Measurements from ENCODE around the gene ZNF331. TPM values are rescaled to one million over a fixed set of nuclear protein-coding genes. Genes with fewer than 3 reads are reported as not detected.

Gene ZNF331
- total RNA-seq, 4 donors from 2014 or later, result 4.8 to 12.6 (median 7.0) TPM

DNA sequence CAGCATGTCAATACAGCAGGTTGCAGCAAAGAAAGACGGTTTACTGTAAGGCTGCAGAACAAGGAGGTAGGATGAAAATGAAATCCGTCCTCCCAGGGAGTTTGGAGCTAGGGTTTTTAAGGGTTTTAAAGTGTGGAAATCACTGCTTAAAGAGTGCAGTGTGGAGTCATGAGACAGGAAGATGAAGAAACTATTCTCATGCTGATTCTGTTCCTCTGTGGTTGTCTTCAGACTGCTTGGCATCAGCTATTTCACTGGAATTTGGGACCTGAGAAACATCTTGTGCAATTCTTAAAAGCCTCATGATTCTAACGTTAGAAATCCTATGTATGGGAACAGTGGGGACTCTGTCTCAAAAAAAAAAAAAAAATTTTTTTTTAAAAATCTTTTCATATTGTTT lies 11.4 kb downstream of the ZNF331 start:
- intact Hi-C loops (cut with DNase I; ENCODE audit: low total_unique reads) (no loop called here), in situ Hi-C loops (cut with MboI; ENCODE audit: low sequenced_read_pairs in 4 of 4) (no loop called here)
- TF ChIP-seq, protein P1, sequence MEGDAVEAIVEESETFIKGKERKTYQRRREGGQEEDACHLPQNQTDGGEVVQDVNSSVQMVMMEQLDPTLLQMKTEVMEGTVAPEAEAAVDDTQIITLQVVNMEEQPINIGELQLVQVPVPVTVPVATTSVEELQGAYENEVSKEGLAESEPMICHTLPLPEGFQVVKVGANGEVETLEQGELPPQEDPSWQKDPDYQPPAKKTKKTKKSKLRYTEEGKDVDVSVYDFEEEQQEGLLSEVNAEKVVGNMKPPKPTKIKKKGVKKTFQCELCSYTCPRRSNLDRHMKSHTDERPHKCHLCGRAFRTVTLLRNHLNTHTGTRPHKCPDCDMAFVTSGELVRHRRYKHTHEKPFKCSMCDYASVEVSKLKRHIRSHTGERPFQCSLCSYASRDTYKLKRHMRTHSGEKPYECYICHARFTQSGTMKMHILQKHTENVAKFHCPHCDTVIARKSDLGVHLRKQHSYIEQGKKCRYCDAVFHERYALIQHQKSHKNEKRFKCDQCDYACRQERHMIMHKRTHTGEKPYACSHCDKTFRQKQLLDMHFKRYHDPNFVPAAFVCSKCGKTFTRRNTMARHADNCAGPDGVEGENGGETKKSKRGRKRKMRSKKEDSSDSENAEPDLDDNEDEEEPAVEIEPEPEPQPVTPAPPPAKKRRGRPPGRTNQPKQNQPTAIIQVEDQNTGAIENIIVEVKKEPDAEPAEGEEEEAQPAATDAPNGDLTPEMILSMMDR (IDR thresholded peaks at IDR 0.05 in 4 of 5, conservative IDR thresholded peaks at IDR 0.05 in 1 of 5), result no peak
- TF ChIP-seq POLR2A (IDR thresholded peaks at IDR 0.05), result peak in 1 of 2 donors; percentile 13
- no peak for DNase-seq
- Histone ChIP-seq H3K36me3 (no peaks in the 10 kb centered on the region), H3K27ac (peak overlapping the region; percentile 44 to 58 (median 54)), H3K4me1 (peaks cover 3 to 7% of the 10 kb centered on the region in 2 donors), H3K9me3 (no peaks in the 10 kb centered on the region), H3K4me3 (no peak overlapping the region), H3K27me3 (no peaks in the 10 kb centered on the region)
- ATAC-seq, result peak; percentile 62 to 83

DNA sequence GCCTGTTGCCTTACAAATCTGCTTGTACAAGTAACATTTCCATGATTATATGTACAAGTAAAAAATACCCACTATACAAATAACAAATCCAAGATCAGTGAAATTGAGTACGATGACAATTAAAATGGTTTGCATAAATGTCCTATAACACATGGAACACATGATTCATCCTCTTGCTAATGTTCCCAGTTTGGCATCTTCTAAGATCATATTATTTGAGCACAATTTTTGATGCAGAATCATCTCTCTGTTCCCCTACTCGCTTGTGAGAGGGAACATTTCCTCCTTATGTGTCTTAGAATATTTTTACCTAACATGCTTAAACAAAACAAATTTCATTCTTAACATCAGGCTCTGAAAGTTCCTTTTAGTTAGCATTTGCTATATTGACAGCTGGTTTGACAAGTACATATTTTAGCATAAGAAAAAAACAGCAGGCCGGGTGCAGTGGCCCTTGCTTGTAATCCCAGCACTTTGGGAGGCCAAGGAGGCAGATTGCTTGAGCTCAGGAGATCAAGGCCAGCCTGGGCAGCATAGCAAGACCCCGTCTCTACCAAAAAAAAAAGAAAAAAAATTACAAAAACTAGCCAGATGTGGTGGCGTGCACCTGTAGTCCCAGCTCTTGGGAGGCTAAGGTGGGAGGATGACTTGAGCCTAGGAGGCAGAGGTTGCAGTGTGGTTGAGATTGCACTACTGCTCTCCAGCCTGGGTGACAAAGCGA lies 14.2 kb downstream of the ZNF331 start:
- no peak for TF ChIP-seq POLR2A (IDR thresholded peaks at IDR 0.05)
- TF ChIP-seq, protein P1 (IDR thresholded peaks at IDR 0.05 in 4 of 5, conservative IDR thresholded peaks at IDR 0.05 in 1 of 5), result no peak
- ATAC-seq, result no peak
- DNase-seq, result no peak
- Histone ChIP-seq H3K9me3 (no peaks in the 10 kb centered on the region), H3K27me3 (no peaks in the 10 kb centered on the region), H3K4me3 (no peak overlapping the region), H3K36me3 (no peaks in the 10 kb centered on the region), H3K4me1 (peaks cover 3 to 7% of the 10 kb centered on the region in 2 donors), H3K27ac (no peak overlapping the region)
- intact Hi-C loops (cut with DNase I; ENCODE audit: low total_unique reads) (no loop called here), in situ Hi-C loops (cut with MboI; ENCODE audit: low sequenced_read_pairs in 4 of 4) (no loop called here)

DNA sequence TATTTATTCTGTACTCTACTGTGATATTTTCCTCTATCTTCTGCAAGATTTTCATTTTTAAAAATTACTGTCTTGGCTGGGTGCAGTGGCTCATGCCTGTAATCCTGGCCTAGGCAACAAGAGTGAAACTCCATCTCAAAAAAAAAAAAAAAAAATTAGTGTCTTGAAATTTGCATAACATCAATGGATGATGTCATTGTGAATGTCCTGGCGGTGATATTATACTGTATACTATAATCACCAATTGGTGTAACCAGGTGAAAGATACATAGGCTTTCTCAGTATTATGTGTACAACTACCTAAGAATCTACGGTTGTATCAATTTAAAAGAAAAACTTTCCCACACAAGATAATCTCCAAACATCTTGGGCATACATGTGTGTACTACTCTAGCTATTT lies 15.2 kb downstream of the ZNF331 start:
- TF ChIP-seq, protein P1 (IDR thresholded peaks at IDR 0.05 in 4 of 5, conservative IDR thresholded peaks at IDR 0.05 in 1 of 5), result no peak
- Histone ChIP-seq H3K4me3 (no peak overlapping the region), H3K36me3 (no peaks in the 10 kb centered on the region), H3K27ac (peak overlapping the region in 1 of 4 donors; percentile 85), H3K27me3 (no peaks in the 10 kb centered on the region), H3K9me3 (no peaks in the 10 kb centered on the region), H3K4me1 (peaks cover 3 to 7% of the 10 kb centered on the region in 2 donors)
- in situ Hi-C loops (cut with MboI; ENCODE audit: low sequenced_read_pairs in 4 of 4), result no loop called here
- intact Hi-C loops (cut with DNase I; ENCODE audit: low total_unique reads), result no loop called here
- ATAC-seq (no peak), DNase-seq (no peak)

DNA sequence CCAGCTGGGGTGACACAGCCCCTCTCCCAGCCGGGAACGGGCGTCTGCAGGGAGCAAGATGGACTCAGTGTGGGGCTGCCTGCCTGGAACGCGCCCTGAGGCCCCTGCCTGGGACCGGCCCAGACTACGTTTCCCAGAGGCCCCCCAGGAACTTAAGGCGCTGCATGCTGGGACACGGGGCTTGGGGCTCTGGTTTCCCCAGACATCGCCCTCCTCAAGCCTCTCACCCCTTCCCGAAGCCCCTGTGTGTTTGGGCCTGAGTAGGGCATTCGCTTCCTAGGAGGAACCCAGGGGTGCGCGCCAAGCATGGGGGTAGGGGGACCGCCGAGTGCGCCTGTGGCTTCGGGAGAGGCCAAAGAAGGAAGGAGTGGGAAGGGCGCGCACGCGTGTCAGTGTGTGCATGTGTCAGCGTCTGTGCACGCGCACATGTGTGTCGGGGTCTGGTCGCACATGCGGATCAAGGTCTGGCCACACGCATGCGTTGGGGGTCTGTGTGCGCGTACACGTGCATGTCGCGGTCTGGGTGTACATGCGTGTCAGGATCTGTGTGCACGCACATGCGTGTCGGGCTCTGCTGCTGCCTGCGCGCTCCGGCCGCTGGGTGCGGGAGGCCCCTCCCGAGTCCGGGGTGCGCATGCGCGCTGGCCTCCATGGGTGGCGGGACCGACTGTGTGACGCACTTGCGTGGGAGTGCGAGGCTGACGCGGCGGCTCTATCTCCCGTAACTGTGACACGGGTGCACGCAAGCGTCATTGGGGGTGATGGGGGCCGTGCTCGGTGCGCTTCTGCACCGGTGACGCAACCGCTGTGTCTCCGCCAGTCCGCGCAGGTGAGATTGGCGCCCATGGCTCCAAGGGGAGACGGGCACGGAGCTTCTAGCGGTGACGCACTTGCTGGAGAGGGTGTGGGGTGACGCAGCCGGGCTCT lies 16.2 kb downstream of the ZNF331 start:
- Histone ChIP-seq H3K9me3 (no peaks in the 10 kb centered on the region), H3K4me3 (peak overlapping the region; percentile 54 to 71 (median 66)), H3K4me1 (peaks cover 2 to 3% of the 10 kb centered on the region in 2 donors), H3K27ac (peak overlapping the region; percentile 80 to 87 (median 83)), H3K36me3 (no peaks in the 10 kb centered on the region), H3K27me3 (no peaks in the 10 kb centered on the region)
- in situ Hi-C loops (cut with MboI; ENCODE audit: low sequenced_read_pairs in 4 of 4), result no loop called here
- TF ChIP-seq POLR2A (IDR thresholded peaks at IDR 0.05), result peak; percentile 58 to 68
- TF ChIP-seq, protein P1 (IDR thresholded peaks at IDR 0.05 in 4 of 5, conservative IDR thresholded peaks at IDR 0.05 in 1 of 5), result no peak
- intact Hi-C loops (cut with DNase I; ENCODE audit: low total_unique reads), result loop anchor here (2.0 kb wide), 1 partner anchor 15 kb away; the partner anchor contains the start of gene ZNF331
- peak; percentile 74 to 87 for ATAC-seq
- peak; percentile 46 to 78 for DNase-seq
